Pons (tissue), 1 donor: ENCODE data around the gene OSBPL8.
"Not testable (repeated sequence)": the region's sequence is repeated elsewhere in the genome, so short reads cannot be mapped to it uniquely, and the experiment has no call there.

Experiments used
- DNase-seq: peaks from one replicate; pipeline ENCODE4 v3.0.0-alpha.2; 2016; ENCODE audit warnings: low spot score

Gene OSBPL8

DNA sequence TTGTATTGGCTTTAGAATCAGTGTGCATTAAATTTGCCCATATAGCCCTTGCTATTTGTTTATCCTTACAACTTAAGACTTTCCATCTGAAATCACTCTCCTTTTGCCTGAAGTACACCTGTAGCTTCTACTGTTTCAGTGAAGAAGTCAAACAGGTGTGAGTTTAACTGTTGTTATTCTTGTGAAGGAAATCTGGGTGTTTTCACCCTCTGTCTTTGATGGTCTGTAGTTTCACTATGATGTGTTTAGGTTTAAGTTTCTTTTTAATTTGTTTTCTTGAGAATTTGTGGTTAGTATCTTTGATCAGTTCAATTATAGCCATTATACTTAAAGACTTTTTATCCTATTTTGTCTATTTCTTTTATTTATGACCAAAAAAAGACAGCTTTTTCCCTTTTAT lies 142.5 kb downstream of the OSBPL8 start:
- DNase-seq, result no peak

DNA sequence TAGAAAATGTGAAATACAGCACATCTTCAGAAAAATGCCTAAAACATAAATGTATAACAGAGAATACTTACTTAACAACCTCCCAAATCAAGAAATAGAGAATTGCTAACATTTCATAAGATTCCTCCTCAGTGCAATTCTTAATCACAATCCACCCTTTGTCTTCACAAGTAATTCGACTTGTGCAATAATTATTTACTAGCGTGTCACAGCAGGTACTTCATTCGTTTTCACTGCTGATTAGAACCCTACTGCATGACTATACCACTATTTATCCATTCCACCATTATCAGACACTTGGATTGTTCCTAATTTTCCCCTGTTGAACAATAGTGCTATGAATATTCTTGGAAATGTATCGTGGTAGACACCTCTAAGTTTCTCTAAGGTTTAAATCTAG lies 146.4 kb downstream of the OSBPL8 start:
- no peak for DNase-seq

DNA sequence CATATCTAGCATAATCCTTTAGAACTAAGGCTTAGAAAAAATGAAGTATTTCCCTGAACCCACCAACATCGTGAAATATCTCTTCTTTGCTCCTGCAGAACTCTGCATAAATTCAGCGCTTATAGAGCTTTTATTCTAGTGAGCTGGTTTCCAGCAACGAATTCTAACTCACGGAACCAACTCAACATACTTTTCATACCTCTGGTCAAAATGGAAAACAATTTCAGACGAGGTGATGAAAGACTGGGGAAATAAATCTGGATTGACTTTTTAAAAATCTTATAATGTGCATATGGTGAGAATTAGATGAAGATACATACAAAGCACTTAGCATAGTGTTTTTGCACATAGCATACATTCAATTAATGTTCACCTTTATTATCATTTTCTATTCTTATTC lies 148.8 kb downstream of the OSBPL8 start:
- no peak for DNase-seq

DNA sequence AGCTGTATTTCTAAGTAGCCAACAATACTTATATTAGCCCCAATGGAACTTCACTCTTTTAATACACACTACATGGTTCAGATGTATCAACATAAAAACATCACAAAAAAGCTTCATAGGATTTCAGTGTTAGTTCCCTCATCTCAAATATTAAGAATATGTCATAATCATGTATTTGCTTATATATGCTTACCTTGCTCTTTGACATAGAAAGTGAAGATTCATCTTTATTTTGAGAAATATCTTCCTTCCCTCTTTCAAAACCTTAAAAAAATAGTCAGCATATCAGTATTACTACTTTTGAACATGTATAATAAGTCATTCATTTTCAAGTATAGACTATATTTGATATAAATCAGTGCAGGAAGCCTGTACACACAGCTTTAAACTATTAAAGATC lies 149.2 kb downstream of the OSBPL8 start:
- no peak for DNase-seq

DNA sequence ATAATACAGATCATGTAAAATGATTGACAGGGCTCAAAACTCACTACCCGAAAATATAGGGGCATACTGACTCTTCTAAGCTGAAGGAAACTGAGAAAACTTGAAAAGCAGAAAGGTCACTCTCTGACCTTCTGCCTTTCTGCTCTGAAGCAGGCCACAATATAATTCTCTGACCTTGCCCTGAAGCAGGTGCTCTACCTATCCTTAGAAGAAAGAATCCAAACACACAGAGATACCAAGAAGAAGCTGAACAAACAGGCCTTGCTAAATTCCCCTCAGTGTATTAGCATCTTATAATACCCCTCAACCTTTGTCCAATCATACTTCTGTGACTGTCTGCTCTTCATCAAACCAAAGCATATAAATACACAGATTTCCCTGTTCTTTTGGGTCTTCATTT lies 150.5 kb downstream of the OSBPL8 start:
- DNase-seq, result no peak

DNA sequence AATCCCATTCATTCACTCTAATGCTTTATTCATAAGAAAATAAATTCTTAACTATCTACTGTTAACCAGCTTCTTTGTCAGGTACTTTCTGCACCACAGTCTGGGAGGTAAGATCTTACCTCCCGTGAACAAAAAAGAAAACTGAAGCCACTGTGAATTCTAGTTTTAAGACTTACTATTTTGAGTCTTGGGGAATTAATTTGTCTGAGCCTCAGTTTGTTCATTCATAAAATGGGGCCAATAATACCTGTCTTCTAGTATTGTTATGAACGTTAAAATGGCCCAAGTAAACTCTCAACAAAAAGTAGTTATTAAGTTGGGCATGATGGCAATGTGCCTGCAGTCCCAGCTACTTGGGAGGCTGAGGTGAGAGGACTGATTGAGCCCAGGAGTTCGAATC lies 151.9 kb downstream of the OSBPL8 start:
- DNase-seq, result no peak

DNA sequence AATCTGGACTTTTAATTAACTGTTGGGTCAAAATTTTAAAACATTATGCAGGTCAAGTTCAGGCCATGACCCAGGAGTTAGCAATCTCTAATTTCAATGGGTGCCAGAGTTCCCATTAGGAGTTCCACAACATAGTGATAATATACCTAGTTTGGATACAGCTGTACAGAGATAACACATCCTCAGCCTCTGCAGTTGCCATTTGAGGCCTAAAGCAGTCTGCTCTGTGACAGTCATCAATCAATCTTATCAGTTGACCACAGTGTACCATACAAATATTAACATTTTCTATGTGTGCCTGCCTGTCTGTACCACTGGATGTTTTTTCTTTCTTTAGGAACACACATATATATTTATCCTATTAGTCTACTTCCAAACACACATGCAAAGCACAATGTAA lies 157.3 kb downstream of the OSBPL8 start:
- DNase-seq, result no peak

DNA sequence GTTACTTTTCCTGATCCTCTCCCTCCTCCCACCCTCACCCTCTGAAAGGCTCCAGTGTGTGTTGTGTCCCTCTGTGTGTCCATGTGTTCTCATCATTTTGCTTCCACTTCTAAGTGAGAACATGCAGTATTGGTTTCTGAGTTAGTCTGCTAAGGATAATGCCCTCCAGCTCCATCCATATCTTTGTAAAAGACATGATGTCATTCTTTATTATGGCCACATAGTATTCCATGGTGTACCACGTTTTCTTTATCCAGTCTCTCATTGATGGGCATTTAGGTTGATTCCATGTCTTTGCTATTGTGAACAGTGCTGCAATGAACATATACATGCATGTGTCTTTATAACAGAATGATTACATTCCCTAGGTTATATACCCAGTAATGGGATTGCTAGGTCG lies 159.4 kb downstream of the OSBPL8 start:
- no peak for DNase-seq

DNA sequence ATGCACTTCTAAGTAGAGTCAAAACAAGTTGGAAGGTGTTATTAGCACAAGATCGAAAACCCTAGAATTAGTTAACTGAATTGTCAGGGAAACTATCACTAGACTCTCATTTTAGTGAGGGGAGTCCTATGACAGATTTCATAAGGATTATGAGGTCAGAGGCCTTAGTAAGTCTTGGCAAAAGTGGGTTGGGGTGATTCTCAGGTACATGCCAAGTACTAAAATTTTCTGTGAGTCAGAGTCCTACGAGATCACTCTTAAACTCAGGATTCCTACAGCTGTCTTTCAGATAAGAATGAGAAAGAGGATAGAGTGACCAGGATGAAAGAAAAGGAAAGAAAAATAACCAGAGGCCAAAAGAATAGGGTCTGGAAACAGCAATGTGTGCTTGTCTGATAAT lies 160.5 kb downstream of the OSBPL8 start:
- no peak for DNase-seq

DNA sequence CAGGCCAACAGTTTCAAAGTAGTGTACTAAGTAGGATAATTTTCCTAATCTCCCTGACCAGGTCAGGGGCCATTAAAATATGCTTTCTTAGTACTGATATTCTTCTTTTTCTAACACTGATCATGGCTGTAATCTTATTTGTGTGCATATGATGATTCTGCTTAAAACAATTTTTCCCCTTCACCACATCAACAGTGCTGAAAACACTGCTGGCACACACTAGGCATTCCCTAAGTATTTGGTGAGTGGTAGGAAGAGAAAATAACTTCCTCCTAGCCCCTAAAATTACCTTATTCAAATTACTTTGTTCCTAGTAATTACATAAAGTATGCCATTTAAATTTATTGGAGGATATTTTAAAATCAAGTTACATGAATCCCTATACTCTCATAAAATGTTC lies 161.5 kb downstream of the OSBPL8 start:
- DNase-seq, result no peak

DNA sequence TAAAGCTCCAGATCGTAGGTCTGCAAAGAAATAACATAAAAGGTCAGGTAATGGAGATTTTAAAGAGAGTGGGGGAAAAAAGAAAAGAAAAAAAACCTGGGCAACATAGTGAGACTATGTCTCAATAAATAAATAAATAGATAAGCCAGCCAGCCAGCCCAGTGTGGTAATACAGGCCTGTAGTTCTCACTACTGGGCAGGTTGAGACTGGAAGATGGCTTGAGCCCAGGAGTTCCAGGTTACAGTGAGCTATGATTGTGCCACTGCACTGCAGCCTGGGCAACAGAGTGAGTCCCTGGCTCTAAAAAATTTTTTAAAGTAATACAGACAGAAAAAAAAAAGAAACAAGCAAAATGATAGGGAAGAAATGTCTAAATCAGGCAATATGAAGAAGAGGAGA lies 168.1 kb downstream of the OSBPL8 start:
- no peak for DNase-seq

DNA sequence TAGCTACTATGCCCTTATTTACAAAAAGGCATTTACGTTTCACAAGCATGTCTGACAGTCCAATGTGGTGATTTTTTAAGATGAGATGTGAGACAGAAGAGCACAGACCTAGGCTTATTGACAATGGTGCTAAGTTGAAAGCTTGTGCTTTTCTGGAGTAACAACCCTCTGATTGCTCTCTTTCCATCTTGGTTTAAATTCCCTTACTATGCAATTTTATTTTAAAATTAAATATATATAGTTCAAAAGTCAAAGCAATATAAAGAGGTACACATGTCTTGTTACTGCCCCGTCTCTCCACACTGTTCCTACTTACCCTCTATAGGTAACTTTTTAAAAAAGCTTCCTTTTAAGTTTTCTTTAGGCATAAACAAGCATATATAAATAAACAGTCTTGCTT lies 172.0 kb downstream of the OSBPL8 start:
- DNase-seq, result no peak

DNA sequence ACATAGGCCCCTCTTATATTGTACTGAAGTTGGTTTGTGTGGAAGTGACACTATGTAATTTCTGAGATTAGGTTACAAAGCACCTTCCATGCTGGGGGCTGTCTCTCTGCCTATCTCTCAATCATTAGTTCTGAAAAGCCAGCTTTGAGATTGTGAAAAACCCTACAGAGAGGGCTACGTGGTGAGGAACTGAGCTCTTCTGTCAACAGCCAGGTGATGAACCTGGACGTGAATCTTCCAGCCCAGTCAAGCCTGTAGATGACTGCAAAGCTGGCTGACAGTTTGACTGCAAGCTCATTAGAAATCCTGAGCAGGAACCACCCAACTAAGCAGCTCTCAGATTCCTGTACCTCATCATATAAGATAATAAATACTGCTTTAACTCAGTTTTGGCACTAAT lies 175.0 kb downstream of the OSBPL8 start:
- DNase-seq, result no peak

DNA sequence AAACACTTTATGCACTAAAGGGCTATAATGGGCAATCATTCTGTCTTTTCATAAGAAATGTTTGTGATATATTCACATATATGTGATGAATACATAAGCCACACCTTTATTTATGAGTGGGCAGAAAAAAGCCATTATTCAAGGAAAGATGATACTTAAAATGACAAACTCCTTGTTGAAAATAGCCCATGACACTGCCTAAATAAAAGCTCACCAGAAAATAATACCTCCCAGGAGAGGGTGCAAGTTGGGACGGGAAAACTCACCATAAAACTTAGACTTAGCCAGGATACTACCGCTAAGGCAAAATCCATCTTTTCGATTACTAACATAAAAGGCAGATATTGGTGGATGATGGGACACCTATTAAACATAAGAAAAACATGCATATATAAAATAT lies 175.6 kb downstream of the OSBPL8 start:
- no peak for DNase-seq

DNA sequence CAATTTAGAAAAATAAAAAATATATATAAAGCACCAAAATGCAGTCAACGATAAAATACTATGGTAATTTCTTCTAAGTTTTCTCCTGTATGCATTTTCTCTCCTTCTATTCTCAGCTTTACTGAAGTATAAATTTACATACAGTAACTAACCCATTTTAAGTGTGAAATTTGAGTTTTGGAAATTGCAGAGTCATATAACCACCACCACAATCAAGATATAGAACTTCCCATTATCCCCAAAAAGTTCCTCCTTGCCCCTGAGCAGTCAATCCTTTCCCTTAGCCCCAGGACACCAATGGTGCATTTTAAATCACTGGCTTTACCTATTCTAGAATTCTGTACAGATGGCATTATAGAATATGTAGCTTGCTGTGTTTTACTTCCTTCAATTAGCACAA lies 180.3 kb downstream of the OSBPL8 start:
- DNase-seq, result no peak

DNA sequence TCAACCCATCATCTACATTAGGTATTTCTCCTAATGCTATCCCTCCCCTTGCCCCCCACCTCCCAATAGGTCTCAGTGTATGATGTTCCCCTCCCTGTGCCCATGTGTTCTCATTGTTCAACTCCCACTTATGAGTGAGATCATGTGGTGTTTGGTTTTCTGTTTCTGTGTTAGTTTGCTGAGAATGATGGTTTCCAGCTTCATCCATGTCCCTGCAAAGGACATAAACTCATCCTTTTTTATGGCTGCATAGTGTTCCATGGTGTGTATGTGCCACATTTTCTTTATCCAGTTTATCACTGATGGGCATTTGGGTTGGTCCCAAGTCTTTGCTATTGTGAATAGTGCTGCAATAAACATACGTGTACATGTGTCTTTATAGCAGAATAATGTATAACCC lies 182.7 kb downstream of the OSBPL8 start:
- not testable (repeated sequence) for DNase-seq

DNA sequence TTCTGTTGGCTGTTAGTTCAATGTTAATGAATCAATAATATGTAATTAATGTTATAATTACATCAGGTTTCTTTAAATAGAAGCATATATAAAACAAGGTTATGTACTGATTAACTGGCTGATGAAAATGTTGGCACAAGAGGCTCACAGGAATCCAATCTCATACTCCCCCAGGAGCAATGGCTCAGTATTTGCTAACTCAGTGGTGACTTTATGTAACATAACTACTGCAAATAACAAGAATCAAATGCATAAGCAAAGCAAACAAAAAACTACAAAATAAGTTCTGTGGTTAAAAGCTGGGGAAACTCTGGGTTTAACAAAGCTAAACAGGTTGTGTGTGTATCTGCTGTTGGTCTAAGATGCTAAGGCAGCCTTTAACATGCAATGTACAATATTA lies 183.6 kb downstream of the OSBPL8 start:
- no peak for DNase-seq

DNA sequence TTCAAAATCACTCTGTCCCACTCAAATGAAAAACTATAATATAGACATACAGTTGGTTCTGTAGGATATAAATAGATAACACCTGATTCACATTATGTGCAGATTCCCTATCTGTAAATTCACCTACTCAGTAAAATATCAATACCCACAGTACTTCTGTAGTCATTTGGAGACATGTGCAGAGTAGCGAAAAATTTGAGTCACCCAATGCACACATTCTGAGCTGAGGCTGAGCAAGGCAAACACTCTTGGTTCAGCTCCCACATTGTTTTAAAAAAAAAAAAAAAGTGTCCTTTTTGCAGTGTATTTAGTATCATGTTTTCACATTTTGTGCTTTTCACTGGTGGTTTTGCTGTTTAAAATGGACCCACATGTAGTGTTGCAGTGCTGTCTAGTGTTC lies 184.1 kb downstream of the OSBPL8 start:
- DNase-seq, result no peak

DNA sequence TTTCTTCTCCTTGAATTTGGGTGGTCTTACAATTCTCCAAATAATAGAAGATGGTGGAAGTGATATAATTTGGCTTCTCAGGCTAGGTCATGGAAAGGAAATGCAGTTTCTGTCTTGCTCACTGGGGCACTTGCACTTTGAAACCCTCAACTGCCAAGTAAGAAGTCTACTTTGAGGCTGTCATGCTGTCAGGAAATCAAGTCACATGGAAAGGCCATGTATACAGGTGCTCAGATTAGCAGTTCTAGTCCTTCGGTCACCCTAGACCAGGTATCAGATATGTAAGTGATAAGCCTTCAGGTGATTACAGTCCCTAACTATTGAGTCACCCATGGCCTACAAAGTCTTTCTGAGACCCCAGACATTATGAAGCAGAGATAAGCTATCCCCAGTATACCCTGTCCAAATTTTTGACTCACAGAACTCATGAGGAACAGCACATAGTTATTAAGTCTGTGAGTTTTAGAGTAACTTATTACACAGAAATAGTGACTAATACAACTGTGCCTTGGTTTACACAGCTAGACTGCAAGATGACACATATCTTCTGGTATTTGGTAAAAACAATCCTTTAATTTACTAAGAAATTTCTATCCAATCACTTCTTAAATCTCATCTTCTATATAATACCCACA lies 185.1 kb downstream of the OSBPL8 start:
- no peak for DNase-seq

DNA sequence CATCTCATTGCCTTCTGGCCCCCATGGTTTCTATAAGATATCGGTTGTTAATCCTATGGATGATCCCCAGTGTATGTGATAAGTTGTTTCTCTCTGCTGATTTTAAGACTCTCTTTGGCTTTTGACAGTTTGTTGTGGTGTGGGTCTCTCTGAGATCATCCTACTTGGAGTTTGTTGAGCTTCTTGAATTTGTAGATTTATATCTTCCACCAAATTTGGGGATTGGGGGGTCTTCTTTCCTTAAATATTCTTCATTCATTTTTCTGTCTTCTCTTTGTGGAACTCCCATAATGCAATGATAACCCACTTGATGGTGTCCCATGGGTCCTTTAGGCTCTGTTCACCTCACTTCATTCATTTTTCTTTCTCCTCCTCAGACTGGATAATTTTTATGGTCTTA lies 191.3 kb downstream of the OSBPL8 start:
- no peak for DNase-seq

DNA sequence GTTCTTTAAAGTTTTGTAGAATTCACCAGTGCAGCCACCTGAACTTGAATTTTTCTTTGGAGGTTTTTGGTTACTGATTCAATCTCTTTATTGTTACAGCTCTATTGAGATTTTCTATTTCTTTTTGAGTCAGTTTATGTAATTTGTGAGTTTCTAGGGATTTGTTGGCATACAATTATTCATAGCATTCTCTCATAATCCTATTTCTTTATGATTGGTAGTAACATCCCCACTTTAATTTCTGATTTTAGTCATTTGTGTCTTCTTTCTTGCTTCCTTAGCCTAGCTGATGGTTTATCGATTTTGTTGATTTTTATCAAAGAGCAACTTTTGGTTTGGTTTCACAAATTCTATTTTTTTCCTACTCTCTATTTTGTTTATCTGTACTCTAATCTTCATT lies 193.4 kb downstream of the OSBPL8 start:
- DNase-seq, result no peak

DNA sequence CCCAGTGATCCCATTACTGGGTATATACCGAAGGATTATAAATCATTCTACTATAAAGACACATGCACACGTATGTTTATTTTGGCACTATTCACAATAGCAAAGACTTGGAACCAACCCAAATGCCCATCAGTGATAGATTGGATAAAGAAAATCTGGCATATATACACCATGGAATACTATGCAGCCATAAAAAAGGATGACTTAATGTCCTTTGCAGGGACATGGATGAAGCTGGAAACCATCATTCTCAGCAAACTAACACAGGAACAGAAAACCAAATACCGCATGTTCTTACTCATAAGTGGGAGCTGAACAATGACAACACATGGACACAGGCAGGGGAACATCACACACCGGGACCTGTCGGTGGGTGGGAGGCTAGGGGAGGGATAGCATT lies 195.4 kb downstream of the OSBPL8 start:
- not testable (repeated sequence) for DNase-seq

DNA sequence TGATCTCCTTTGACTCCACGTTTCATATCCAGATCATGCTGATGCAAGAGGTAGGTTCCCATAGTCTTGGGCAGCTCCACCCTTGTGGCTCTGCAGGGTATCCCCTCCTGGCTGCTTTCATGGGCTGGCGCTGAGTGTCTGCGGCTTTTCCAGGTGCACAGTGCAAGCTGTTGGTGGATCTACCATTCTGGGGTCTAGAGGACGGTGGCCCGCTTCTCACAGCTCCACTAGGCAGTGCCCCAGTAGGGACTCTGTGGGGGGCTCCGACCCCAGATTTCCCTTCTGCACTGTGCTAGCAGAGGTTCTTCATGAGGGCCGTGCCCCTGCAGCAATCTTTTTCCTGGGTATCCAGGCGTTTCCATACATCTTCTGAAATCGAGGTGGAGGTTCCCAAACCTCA lies 199.3 kb downstream of the OSBPL8 start:
- no peak for DNase-seq

DNA sequence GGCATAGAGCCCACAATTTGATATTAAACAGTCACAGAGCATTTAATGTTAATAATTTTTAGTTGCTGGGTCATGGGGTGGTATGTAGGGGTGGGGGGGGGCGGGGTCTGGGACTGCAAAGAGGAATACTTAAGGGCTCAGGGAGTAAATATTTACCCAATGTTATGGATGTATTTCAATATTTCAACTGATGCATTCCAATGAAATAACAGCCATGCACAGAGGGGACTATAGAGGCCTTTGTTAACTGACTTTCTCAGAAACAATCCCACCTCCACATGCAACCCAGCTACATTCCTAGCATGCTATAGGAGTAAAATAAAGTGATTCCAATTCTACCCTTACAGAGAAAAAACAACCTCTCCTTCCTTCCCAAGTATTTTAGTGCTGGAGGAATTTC lies 203.5 kb downstream of the OSBPL8 start:
- no peak for DNase-seq
